Spleen (tissue), 11 donors: Measurements from ENCODE around the gene TLCD3A. TPM values are rescaled to one million over a fixed set of nuclear protein-coding genes. Genes with fewer than 3 reads are reported as not detected.

Experiments used
- DNase-seq: peaks from one replicate; pipeline ENCODE4 v3.0.0-alpha.2; 2020
- H3K27ac ChIP-seq, 8 donors: fragments of 200-600 bp; sonication (generic) in 7 of 8; 1 replicate in 4 of 8; 2 replicates in 4 of 8; pipeline versions ENCODE4 v1.5.0 to v1.8.0; 2016 to 2021; ENCODE audit warnings: inconsistent platforms in 4 of 8, mild to moderate bottlenecking in 4 of 8, moderate library complexity in 1 of 8
- H3K27me3 ChIP-seq, 7 donors: fragments of 200-600 bp; sonication (generic) in 6 of 7; replicated peaks in 1 of 7; 1 replicate in 4 of 7; 2 replicates in 3 of 7; pipeline versions ENCODE4 v1.5.0 to v1.8.0; 2016 to 2021; ENCODE audit warnings: inconsistent platforms in 3 of 7, mild to moderate bottlenecking in 1 of 7
- H3K36me3 ChIP-seq, 6 donors: fragments of 200-600 bp; sonication (generic) in 5 of 6; 1 replicate in 4 of 6; 2 replicates in 2 of 6; pipeline versions ENCODE4 v1.5.0 to v1.8.0; 2016 to 2021; ENCODE audit warnings: inconsistent platforms in 2 of 6
- H3K4me1 ChIP-seq, 6 donors: fragments of 200-600 bp; sonication (generic) in 5 of 6; 1 replicate in 3 of 6; 2 replicates in 3 of 6; pipeline versions ENCODE4 v1.5.0 to v1.8.0; 2016 to 2021; ENCODE audit warnings: inconsistent platforms in 3 of 6
- H3K4me3 ChIP-seq, 8 donors: fragments of 200-600 bp; sonication (generic) in 7 of 8; 1 replicate in 4 of 8; 2 replicates in 4 of 8; pipeline versions ENCODE4 v1.5.0 to v1.8.0; 2016 to 2021; ENCODE audit warnings: inconsistent platforms in 4 of 8, mild to moderate bottlenecking in 4 of 8, moderate library complexity in 2 of 8
- H3K9me3 ChIP-seq, 8 donors: fragments of 200-600 bp; sonication (generic) in 7 of 8; 1 replicate in 4 of 8; 2 replicates in 4 of 8; pipeline versions ENCODE4 v1.5.0 to v1.8.0; 2016 to 2021; ENCODE audit warnings: inconsistent platforms in 4 of 8
- POLR2A ChIP-seq, 3 donors: fragments of 450-650 bp; IDR thresholded peaks; one replicate each; pipeline ENCODE4 v1.5.1; 2017; ENCODE audit warnings: antibody characterized with exemption in 3 of 3, mild to moderate bottlenecking in 1 of 3
- POLR2AphosphoS5 ChIP-seq, 3 donors: sonication (generic); formaldehyde crosslinking; IDR thresholded peaks; one replicate each; pipeline ENCODE4 v1.5.1; 2017; ENCODE audit warnings: antibody characterized with exemption in 3 of 3
- WGBS, 5 donors: extraction: QIAGEN DNeasy Blood & Tissue Kit in 3 of 5; methylation state at CpG; one replicate each; pipeline versions ENCODE4 v1.1.5 to v1.1.7; 2013 to 2018; 5-methylcytosine and 5-hydroxymethylcytosine counted together
- intact Hi-C: fragments of 100-400 bp; cut with DNase I; formaldehyde crosslinking; loops from one replicate; pipeline ENCODE4 v1.15.0; 2023; ENCODE audit warnings: low total_unique reads
- polyA plus RNA-seq, 3 donors: library from polyadenylated mRNA; stranded (reverse); fragments of 200-250 nt; gene quantifications; one replicate each; pipeline ENCODE4 v1.2.1, GENCODE V29; 2013
- total RNA-seq, 7 donors: library from RNA; depleted of rRNA in 3 of 7; stranded (reverse); fragments of >200 nt in 3 of 7; fragmentation: NEBNext Ultra II Directional in 4 of 7; extraction: Animal tissue kit (Norgen Biotek cat#: 25700) in 4 of 7; gene quantifications; one replicate each; pipeline versions ENCODE4 v1.1.0 to v1.2.1, GENCODE V29; 2016 to 2021
- TF ChIP-seq, protein P1 (sequence below), 11 experiments: fragments of 200-600 bp in 7 of 11; fragments of 450-650 bp in 4 of 11; sonication (generic) in 4 of 11; IDR thresholded peaks in 8 of 11; conservative IDR thresholded peaks in 3 of 11; 1 replicate in 7 of 11; 2 replicates in 4 of 11; pipeline versions ENCODE4 v1.4.0 to v1.8.0; 2016 to 2021; ENCODE audit warnings: antibody characterized with exemption in 11 of 11, inconsistent platforms in 4 of 11, mild to moderate bottlenecking in 1 of 11
- donor health status: healthy with polysubstance abuse.
- donor health status: DM: no; HTN: no; CAD: no; lungs with moderate emphysema.
- donor health status: DM: no; HTN: no; CAD: no.
- donor health status: Bipolar disorder and iron deficiency.
- donor health status: healthy.
- donor health status: DM: no; HTN: no; CAD: no.
- donor health status: DM: yes; HTN: yes; CAD: no.

Gene TLCD3A
- total and polyA plus RNA-seq, 10 donors: 0.96 to 5.8 (median 4.0) TPM

DNA sequence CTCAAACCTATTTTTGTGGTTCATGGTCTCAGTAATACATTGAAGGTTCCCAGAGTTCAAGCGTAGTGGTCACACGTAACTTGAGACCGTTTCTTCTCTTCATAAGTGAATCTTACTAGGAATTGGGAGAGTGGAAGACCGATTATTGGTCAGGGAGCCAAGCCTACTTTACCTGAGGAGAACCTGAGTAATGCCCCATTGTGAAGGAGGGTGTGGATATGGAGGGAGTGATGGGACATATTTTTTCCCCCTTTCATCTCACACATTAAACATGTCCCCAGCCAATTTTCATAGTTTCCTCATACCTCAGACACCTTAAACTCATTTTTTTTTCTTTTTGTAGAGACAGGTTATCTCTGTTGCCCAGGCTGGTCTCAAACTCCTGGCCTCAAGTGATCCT lies 10.7 kb downstream of the TLCD3A start:
- peaks cover 0 to 24% (median 12%) of the 10 kb centered on the region in 6 donors for H3K4me1 ChIP-seq
- DNase-seq: no peak
- 93 to 98% (median 96%) methylated on average over 4 of the region's 4 CpGs for WGBS, 5 donors
- H3K4me3 ChIP-seq: no peak overlapping the region
- no peaks in the 10 kb centered on the region for H3K27me3 ChIP-seq
- intact Hi-C loops: no loop called here
- TF ChIP-seq, protein P1, sequence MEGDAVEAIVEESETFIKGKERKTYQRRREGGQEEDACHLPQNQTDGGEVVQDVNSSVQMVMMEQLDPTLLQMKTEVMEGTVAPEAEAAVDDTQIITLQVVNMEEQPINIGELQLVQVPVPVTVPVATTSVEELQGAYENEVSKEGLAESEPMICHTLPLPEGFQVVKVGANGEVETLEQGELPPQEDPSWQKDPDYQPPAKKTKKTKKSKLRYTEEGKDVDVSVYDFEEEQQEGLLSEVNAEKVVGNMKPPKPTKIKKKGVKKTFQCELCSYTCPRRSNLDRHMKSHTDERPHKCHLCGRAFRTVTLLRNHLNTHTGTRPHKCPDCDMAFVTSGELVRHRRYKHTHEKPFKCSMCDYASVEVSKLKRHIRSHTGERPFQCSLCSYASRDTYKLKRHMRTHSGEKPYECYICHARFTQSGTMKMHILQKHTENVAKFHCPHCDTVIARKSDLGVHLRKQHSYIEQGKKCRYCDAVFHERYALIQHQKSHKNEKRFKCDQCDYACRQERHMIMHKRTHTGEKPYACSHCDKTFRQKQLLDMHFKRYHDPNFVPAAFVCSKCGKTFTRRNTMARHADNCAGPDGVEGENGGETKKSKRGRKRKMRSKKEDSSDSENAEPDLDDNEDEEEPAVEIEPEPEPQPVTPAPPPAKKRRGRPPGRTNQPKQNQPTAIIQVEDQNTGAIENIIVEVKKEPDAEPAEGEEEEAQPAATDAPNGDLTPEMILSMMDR (IDR thresholded peaks at IDR 0.05 in 8 of 11, conservative IDR thresholded peaks at IDR 0.05 in 3 of 11): no peak
- TF ChIP-seq POLR2AphosphoS5 (IDR thresholded peaks at IDR 0.05) (no peak), POLR2A (IDR thresholded peaks at IDR 0.05) (no peak)
- H3K9me3 ChIP-seq: no peaks in the 10 kb centered on the region
- H3K36me3 ChIP-seq: peaks cover 0 to 83% (median 60%) of the 10 kb centered on the region in 6 donors
- H3K27ac ChIP-seq: no peak overlapping the region

DNA sequence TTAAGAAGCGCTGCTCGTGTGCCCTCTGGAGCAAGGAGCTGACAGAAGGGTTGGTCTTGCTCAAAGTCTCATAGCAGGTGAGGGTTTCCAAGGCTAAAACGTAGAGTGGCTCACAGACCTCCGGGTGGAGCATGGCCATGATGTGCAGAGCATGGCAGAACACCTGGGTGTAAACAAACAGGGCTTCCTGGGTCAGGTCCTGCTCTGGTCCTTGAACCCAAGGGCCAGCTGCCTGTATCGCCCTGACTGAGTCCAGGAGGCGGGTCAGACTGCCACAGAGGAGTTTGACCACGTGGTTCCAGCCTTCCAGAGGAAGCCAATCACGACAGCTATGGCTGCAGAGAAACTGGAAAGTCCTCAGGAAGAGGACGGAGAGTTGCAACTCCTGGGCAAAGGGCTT lies 12.5 kb downstream of the TLCD3A start:
- H3K4me3 ChIP-seq: no peak overlapping the region
- TF ChIP-seq POLR2AphosphoS5 (IDR thresholded peaks at IDR 0.05): no peak
- TF ChIP-seq POLR2A (IDR thresholded peaks at IDR 0.05): no peak
- TF ChIP-seq, protein P1 (IDR thresholded peaks at IDR 0.05 in 8 of 11, conservative IDR thresholded peaks at IDR 0.05 in 3 of 11): no peak
- H3K27me3 ChIP-seq: no peaks in the 10 kb centered on the region
- no peak for DNase-seq
- H3K36me3 ChIP-seq: peaks cover 0 to 81% (median 60%) of the 10 kb centered on the region in 6 donors
- no peak overlapping the region for H3K27ac ChIP-seq
- H3K4me1 ChIP-seq: peaks cover 0 to 22% (median 12%) of the 10 kb centered on the region in 6 donors
- WGBS, 5 donors: 76 to 83% (median 80%) methylated on average over 9 of the region's 9 CpGs
- intact Hi-C loops: no loop called here
- no peaks in the 10 kb centered on the region for H3K9me3 ChIP-seq

DNA sequence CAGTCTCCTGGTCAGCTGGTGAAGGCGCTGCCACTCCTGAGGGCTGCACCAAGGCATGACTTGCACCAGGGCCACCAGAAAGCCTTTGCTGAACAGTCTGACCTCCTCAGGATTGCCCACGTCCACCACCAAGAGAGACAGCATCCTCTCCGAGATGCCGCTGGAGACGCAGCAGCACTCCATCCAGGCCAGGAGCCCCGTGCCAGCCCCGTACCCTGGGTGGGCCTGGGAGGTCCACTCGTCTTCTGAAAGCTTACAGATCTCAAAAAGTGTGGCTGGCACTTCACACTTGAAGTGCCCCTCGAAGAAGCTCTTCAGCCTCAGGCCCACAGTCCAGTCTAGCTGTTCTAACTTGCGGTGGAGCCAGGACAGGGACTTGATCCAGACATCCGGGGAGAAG lies 13.0 kb downstream of the TLCD3A start:
- TF ChIP-seq POLR2AphosphoS5 (IDR thresholded peaks at IDR 0.05) (no peak), POLR2A (IDR thresholded peaks at IDR 0.05) (no peak)
- TF ChIP-seq, protein P1 (IDR thresholded peaks at IDR 0.05 in 8 of 11, conservative IDR thresholded peaks at IDR 0.05 in 3 of 11): no peak
- 84 to 97% (median 97%) methylated on average over 3 to 11 of the region's 11 CpGs for WGBS, 5 donors
- H3K4me1 ChIP-seq: peaks cover 2 to 22% (median 12%) of the 10 kb centered on the region in 6 donors
- no peaks in the 10 kb centered on the region for H3K27me3 ChIP-seq
- no peaks in the 10 kb centered on the region for H3K9me3 ChIP-seq
- H3K27ac ChIP-seq: no peak overlapping the region
- DNase-seq: no peak
- peaks cover 0 to 81% (median 60%) of the 10 kb centered on the region in 6 donors for H3K36me3 ChIP-seq
- intact Hi-C loops: no loop called here
- H3K4me3 ChIP-seq: no peak overlapping the region

DNA sequence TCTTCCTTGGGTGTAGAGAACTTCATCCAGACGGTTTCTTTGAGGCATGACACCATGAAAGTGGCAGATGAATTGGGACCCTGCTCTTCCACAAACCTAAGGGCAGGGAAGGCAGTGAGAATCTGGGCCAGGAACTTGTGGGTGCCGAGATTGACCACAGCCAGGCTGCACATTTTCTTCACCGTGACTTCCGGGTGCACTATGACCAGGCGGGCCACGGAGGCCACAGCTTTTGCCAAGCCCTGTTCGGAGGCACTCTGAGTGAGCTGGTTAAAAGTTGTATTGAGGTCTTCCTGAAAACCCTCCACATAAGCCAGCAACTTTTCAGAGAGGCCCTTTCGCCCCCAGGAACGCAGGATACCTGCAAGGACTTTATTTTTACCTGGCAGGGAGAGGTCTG lies 13.8 kb downstream of the TLCD3A start:
- 66 to 93% (median 89%) methylated on average over 8 to 9 of the region's 9 CpGs for WGBS, 5 donors
- Histone ChIP-seq H3K4me3 (no peak overlapping the region), H3K9me3 (no peaks in the 10 kb centered on the region), H3K27me3 (no peaks in the 10 kb centered on the region), H3K36me3 (peaks cover 0 to 73% (median 57%) of the 10 kb centered on the region in 6 donors), H3K4me1 (peaks cover 9 to 22% (median 14%) of the 10 kb centered on the region in 6 donors), H3K27ac (no peak overlapping the region)
- TF ChIP-seq, protein P1 (IDR thresholded peaks at IDR 0.05 in 8 of 11, conservative IDR thresholded peaks at IDR 0.05 in 3 of 11): no peak
- DNase-seq: no peak
- intact Hi-C loops: no loop called here
